SK-N-SH (cell line): ENCODE measurements around the gene RHBDF2. TPM values are rescaled to one million over a fixed set of nuclear protein-coding genes. Genes with fewer than 3 reads are reported as not detected.
A peak's percentile ranks its signal among the peaks of the same experiment; 100 is the strongest.

ENCODE experiments used
- CTCF ChIA-PET: fragments of 300-600, 350-600 bp; formaldehyde crosslinking; extraction: SDS; loops from one replicate; lab custom pipeline; 2021; lab: Yijun Ruan, JAX
- POLR2A ChIA-PET: fragments of 350-600 bp; sonication (Branson Sonifier 250); formaldehyde crosslinking; extraction: SDS; loops from one replicate; lab custom pipeline; 2020; ENCODE audit warnings: antibody characterized with exemption, inconsistent platforms; lab: Yijun Ruan, JAX
- DNase-seq: peaks from one replicate; pipeline ENCODE4 v3.0.0; 2012
- H2AFZ ChIP-seq: fragments of 200-600 bp; sonication (generic); 2 replicates; pipeline ENCODE4 v1.8.1; 2016; ENCODE audit warnings: antibody characterized with exemption, mild to moderate bottlenecking, low read depth
- H3F3A ChIP-seq: fragments of 200-600 bp; sonication (generic); replicated peaks from 2 replicates; pipeline ENCODE3; 2016; ENCODE audit warnings: antibody characterized with exemption, mild to moderate bottlenecking; ENCODE audit not compliant: insufficient read depth
- H3K27ac ChIP-seq, 2 experiments: fragments of 200-500 bp in 1 of 2; fragments of 200-600 bp in 1 of 2; sonication (Bioruptor generic) in 1 of 2; sonication (generic), shearing (Covaris generic) in 1 of 2; 2 replicates each; pipeline versions ENCODE4 v1.5.1 to v1.6.1; 2014 to 2016; ENCODE audit warnings: low read depth in 2 of 2, inconsistent platforms in 1 of 2, low read length in 1 of 2, mild to moderate bottlenecking in 1 of 2, mixed read lengths in 1 of 2
- H3K27me3 ChIP-seq: fragments of 200-600 bp; sonication (generic), shearing (Covaris generic); 2 replicates; pipeline ENCODE4 v1.6.1; 2016; ENCODE audit warnings: mixed run types; ENCODE audit not compliant: insufficient read depth
- H3K36me3 ChIP-seq, 2 experiments: fragments of 200-500 bp in 1 of 2; fragments of 200-600 bp in 1 of 2; sonication (Bioruptor generic) in 1 of 2; sonication (generic) in 1 of 2; replicated peaks in 1 of 2; 2 replicates each; pipeline versions ENCODE3 to v1.5.1; 2014 to 2016; ENCODE audit warnings: low read length in 1 of 2, mild to moderate bottlenecking in 1 of 2; ENCODE audit not compliant: insufficient read depth in 2 of 2, control insufficient read depth in 1 of 2
- H3K4me1 ChIP-seq, 2 experiments: fragments of 200-500 bp in 1 of 2; fragments of 200-600 bp in 1 of 2; sonication (Bioruptor generic) in 1 of 2; sonication (generic), shearing (Covaris generic) in 1 of 2; 2 replicates each; pipeline versions ENCODE4 v1.5.1 to v1.6.1; 2014 to 2016; ENCODE audit warnings: low read depth in 1 of 2, low read length in 1 of 2, mixed run types in 1 of 2; ENCODE audit not compliant: insufficient read depth in 2 of 2, control insufficient read depth in 1 of 2
- H3K4me2 ChIP-seq: fragments of 200-600 bp; sonication (generic), shearing (Covaris generic); 2 replicates; pipeline ENCODE4 v1.6.1; 2017; ENCODE audit warnings: mixed run types
- H3K4me3 ChIP-seq, 2 experiments: fragments of 200-500 bp in 1 of 2; fragments of 200-600 bp in 1 of 2; sonication (Bioruptor generic) in 1 of 2; sonication (generic), shearing (Covaris generic) in 1 of 2; 2 replicates each; pipeline versions ENCODE4 v1.5.1 to v1.8.1; 2014 to 2016; ENCODE audit warnings: low read depth in 2 of 2, inconsistent platforms in 1 of 2, low read length in 1 of 2, mild to moderate bottlenecking in 1 of 2, mixed read lengths in 1 of 2, moderate library complexity in 1 of 2
- H3K79me2 ChIP-seq: fragments of 200-600 bp; sonication (generic); 2 replicates; pipeline ENCODE4 v1.8.1; 2017; ENCODE audit warnings: mild to moderate bottlenecking; ENCODE audit not compliant: insufficient read depth
- H3K9ac ChIP-seq: fragments of 200-600 bp; sonication (generic); 2 replicates; pipeline ENCODE4 v1.6.1; 2017; ENCODE audit warnings: mixed run types
- H3K9me2 ChIP-seq: fragments of 200-600 bp; sonication (generic); 2 replicates; pipeline ENCODE4 v1.6.1; 2017; ENCODE audit warnings: mixed run types
- H3K9me3 ChIP-seq: fragments of 200-600 bp; sonication (generic); 2 replicates; pipeline ENCODE4 v1.6.1; 2017; ENCODE audit warnings: mixed run types, mild to moderate bottlenecking, moderate library complexity
- H4K20me1 ChIP-seq: fragments of 200-600 bp; sonication (generic); 2 replicates; pipeline ENCODE4 v1.6.1; 2017; ENCODE audit warnings: mild to moderate bottlenecking, mixed run types; ENCODE audit not compliant: insufficient read depth
- CHD2 ChIP-seq: fragments of 150-350 bp; IDR thresholded peaks from 2 replicates; pipeline ENCODE4 v1.6.1; 2018; ENCODE audit warnings: low read length; ENCODE audit not compliant: partially characterized antibody
- CTCF ChIP-seq: fragments of 200-600 bp; sonication (generic); IDR thresholded peaks from 2 replicates; pipeline ENCODE4 v1.6.1; 2017; ENCODE audit warnings: antibody characterized with exemption, mild to moderate bottlenecking, moderate library complexity
- ELF1 ChIP-seq: IDR thresholded peaks from 2 replicates; pipeline ENCODE4 v1.4.0; 2012
- EZH2phosphoT487 ChIP-seq: fragments of 200-600 bp; sonication (generic); IDR thresholded peaks from 2 replicates; pipeline ENCODE4 v1.6.1; 2017; ENCODE audit warnings: low read depth, mixed run types, mild to moderate bottlenecking, antibody characterized with exemption, moderate library complexity, borderline replicate concordance
- FOXM1 ChIP-seq: IDR thresholded peaks from 2 replicates; pipeline ENCODE4 v1.4.0; 2012; ENCODE audit warnings: low read depth, mild to moderate bottlenecking
- IRF3 ChIP-seq: fragments of 150-350 bp; IDR thresholded peaks from 2 replicates; pipeline ENCODE4 v1.6.1; 2016; ENCODE audit warnings: mild to moderate bottlenecking, low read depth, low read length
- JUND ChIP-seq: IDR thresholded peaks from 2 replicates; pipeline ENCODE4 v1.4.0; 2012
- MAX ChIP-seq: IDR thresholded peaks from 2 replicates; pipeline ENCODE4 v1.4.0; 2012; ENCODE audit warnings: low read depth
- MXI1 ChIP-seq: IDR thresholded peaks from 2 replicates; pipeline ENCODE4 v1.6.1; 2012; ENCODE audit warnings: mild to moderate bottlenecking, low read depth, low read length, improper control_type of control experiment
- PBX3 ChIP-seq: IDR thresholded peaks from 2 replicates; pipeline ENCODE4; 2012
- POLR2AphosphoS5 ChIP-seq: IDR thresholded peaks from 2 replicates; pipeline ENCODE4 v1.6.1; 2012; ENCODE audit warnings: low read depth, low read length
- RCOR1 ChIP-seq: fragments of 150-350 bp; IDR thresholded peaks from 2 replicates; pipeline ENCODE4 v1.6.1; 2017; ENCODE audit warnings: antibody characterized with exemption, low read length
- REST ChIP-seq: IDR thresholded peaks from 2 replicates; pipeline ENCODE4 v1.6.1; 2012; ENCODE audit warnings: mild to moderate bottlenecking, low read depth, low read length, moderate library complexity
- RFX5 ChIP-seq: IDR thresholded peaks from 2 replicates; pipeline ENCODE4 v1.6.1; 2012; ENCODE audit warnings: mild to moderate bottlenecking, improper control_type of control experiment, low read length
- RXRA ChIP-seq: IDR thresholded peaks from 2 replicates; pipeline ENCODE4 v1.4.0; 2012; ENCODE audit warnings: low read depth, mild to moderate bottlenecking, borderline replicate concordance
- SIN3A ChIP-seq: IDR thresholded peaks from 2 replicates; pipeline ENCODE4 v1.6.1; 2012; ENCODE audit warnings: low read depth, mild to moderate bottlenecking, low read length, moderate library complexity, borderline replicate concordance
- TCF12 ChIP-seq: IDR thresholded peaks from 2 replicates; pipeline ENCODE4 v1.4.0; 2012
- TEAD4 ChIP-seq: IDR thresholded peaks from 2 replicates; pipeline ENCODE4 v1.4.0; 2012; ENCODE audit warnings: mild to moderate bottlenecking, borderline replicate concordance; ENCODE audit not compliant: insufficient read depth
- ZBTB33 ChIP-seq: IDR thresholded peaks from 2 replicates; pipeline ENCODE4 v1.4.0; 2012; ENCODE audit warnings: low read depth, borderline replicate concordance
- WGBS: methylation state at CpG from one replicate; pipeline ENCODE4 v1.1.6; 2017; ENCODE audit warnings: low lambda C conversion rate; 5-methylcytosine and 5-hydroxymethylcytosine counted together
- polyA plus RNA-seq, 3 experiments: library from polyadenylated mRNA; depleted of rRNA; stranded (reverse); fragments of >200 nt; gene quantifications; 2 replicates each; pipeline ENCODE4 v1.2.3, GENCODE V29; 2012

The RHBDF2 gene
- polyA plus RNA-seq, 1 of the 3 experiments (the other 2 are of a cell fraction) = 16.1 TPM

- TF ChIP-seq REST (no peak), ELF1 (no peak), JUND (no peak), RXRA (no peak), IRF3 (no peak)
Observed at GRCh38 chr17:76538281-76538931, 37.2 kb upstream of the RHBDF2 start (continued).

GRCh38 chr17:76537578-76538280, 36.5 kb upstream of the RHBDF2 start, which contains the start of gene CYGB:
CYGB (minus strand) TSS chr17:76537709; CDS start chr17:76537542, 167 bp downstream.
- peak; percentile 91 for DNase-seq
- POLR2A ChIA-PET = interaction anchor here (1.1 to 11.2 kb wide), 6 partner anchors 7 to 19 kb away, joined by 3 to 245 read pairs (median 4); no protein-coding TSS in a partner anchor
- CTCF ChIA-PET = interaction anchor here (0.5 to 15.7 kb wide), 8 partner anchors 4 to 519 kb away, joined by 3 to 679 read pairs (median 17); partner anchors contain the start of genes CYGB and PRCD
- no peaks in the 10 kb centered on the region for H3K9me2 ChIP-seq
- no peak within 1 kb of the TSS for H3K9ac ChIP-seq
- peak within 1 kb of the TSS; percentile 30 to 54; a peak in 3 of 4 replicates for H3K4me3 ChIP-seq
- TF ChIP-seq TCF12 (no peak), TEAD4 (no peak), MAX (no peak), RCOR1 (no peak), SIN3A (no peak), CTCF (no peak), CHD2 (no peak), EZH2phosphoT487 (0 out of 2 replicates have a peak, but pooled peaks have one; percentile 40), FOXM1 (no peak), ELF1 (no peak), PBX3 (no peak), ZBTB33 (no peak), POLR2AphosphoS5 (no peak), RFX5 (no peak), MXI1 (peak; percentile 29; the same call in 1 of the 2 replicates)
- H3K27me3 ChIP-seq = peaks cover 44% of the 10 kb centered on the region
- peaks cover 3% of the 10 kb centered on the region for H3F3A ChIP-seq
- no peaks in the 10 kb centered on the region for H3K9me3 ChIP-seq
- no peaks in the 10 kb centered on the region for H4K20me1 ChIP-seq
- peaks cover 0 to 79% of the 10 kb centered on the region in 2 experiments; a peak in 2 of 4 replicates for H3K4me1 ChIP-seq
- H3K4me2 ChIP-seq = peak within 1 kb of the TSS; percentile 68; the same call in 1 of the 2 replicates
- H3K36me3 ChIP-seq = no peaks in the 10 kb centered on the region
- H2AFZ ChIP-seq = no peak within 1 kb of the TSS
- H3K27ac ChIP-seq = peak within 1 kb of the TSS in 1 of 2 experiments; percentile 99; a peak in 2 of 4 replicates
- WGBS = 22% methylated on average over 53 of the region's 95 CpGs
- no peaks in the 10 kb centered on the region for H3K79me2 ChIP-seq
